HepG2 (cell line): ENCODE measurements around the gene GSC2. TPM values are rescaled to one million over a fixed set of nuclear protein-coding genes. Genes with fewer than 3 reads are reported as not detected.

Source experiments
- DMAP1 ChIP-seq: IDR thresholded peaks from 2 replicates; pipeline ENCODE4 v1.6.1; 2016
- E2F5 ChIP-seq: sonication (generic); formaldehyde crosslinking; conservative IDR thresholded peaks from 2 replicates; pipeline ENCODE4 v1.4.0; 2020; ENCODE audit warnings: missing genetic modification reagents
- EEA1 ChIP-seq: sonication (generic); formaldehyde crosslinking; IDR thresholded peaks from 2 replicates; pipeline ENCODE4 v1.5.1; 2020; ENCODE audit warnings: mild to moderate bottlenecking, missing genetic modification reagents, borderline replicate concordance
- FOXA3 ChIP-seq: IDR thresholded peaks from 2 replicates; pipeline ENCODE4 v1.6.1; 2016; ENCODE audit warnings: missing genetic modification reagents, missing compliant biosample characterization
- FOXK1 ChIP-seq: sonication (generic); formaldehyde crosslinking; IDR thresholded peaks from 2 replicates; pipeline ENCODE4 v1.4.0; 2020; ENCODE audit warnings: low read depth, missing genetic modification reagents, borderline replicate concordance
- FOXK2 ChIP-seq: fragments of 450-650 bp; IDR thresholded peaks from 2 replicates; pipeline ENCODE4 v1.6.1; 2016
- MAFG ChIP-seq: sonication (generic); formaldehyde crosslinking; IDR thresholded peaks from 2 replicates; pipeline ENCODE4 v1.5.1; 2020; ENCODE audit warnings: mild to moderate bottlenecking, missing genetic modification reagents
- MYPOP ChIP-seq: sonication (generic); formaldehyde crosslinking; IDR thresholded peaks from 2 replicates; pipeline ENCODE4 v1.8.1; 2023; ENCODE audit warnings: mild to moderate bottlenecking, moderate library complexity, missing genetic modification reagents
- NFYC ChIP-seq: IDR thresholded peaks from 2 replicates; pipeline ENCODE4 v1.6.1; 2016; ENCODE audit warnings: missing genetic modification reagents, missing compliant biosample characterization
- PAF1 ChIP-seq: IDR thresholded peaks from 2 replicates; pipeline ENCODE4 v1.6.1; 2016; ENCODE audit warnings: missing genetic modification reagents, missing compliant biosample characterization
- REXO4 ChIP-seq: sonication (generic); formaldehyde crosslinking; IDR thresholded peaks from 2 replicates; pipeline ENCODE4 v1.8.0; 2022; ENCODE audit warnings: missing genetic modification reagents, mild to moderate bottlenecking, borderline replicate concordance
- SCMH1 ChIP-seq: sonication (generic); formaldehyde crosslinking; IDR thresholded peaks from 2 replicates; pipeline ENCODE4 v1.9.0; 2021; ENCODE audit warnings: missing genetic modification reagents, mild to moderate bottlenecking, borderline replicate concordance
- SRSF1 ChIP-seq: fragments of 200-400 bp; formaldehyde crosslinking; optimal IDR thresholded peaks from 2 replicates; pipeline ENCODE3; 2017; ENCODE audit warnings: mild to moderate bottlenecking, low read depth, low read length, moderate library complexity
- ZBED4 ChIP-seq: sonication (generic); formaldehyde crosslinking; IDR thresholded peaks from 2 replicates; pipeline ENCODE4 v1.4.0; 2020; ENCODE audit warnings: missing genetic modification reagents, borderline replicate concordance
- ZFP1 ChIP-seq: IDR thresholded peaks from 2 replicates; pipeline ENCODE4 v1.6.1; 2016
- ZFP90 ChIP-seq: sonication (generic); formaldehyde crosslinking; IDR thresholded peaks from 2 replicates; pipeline ENCODE4 v1.8.0; 2022; ENCODE audit warnings: missing genetic modification reagents, mild to moderate bottlenecking, inconsistent platforms, borderline replicate concordance
- ZHX2 ChIP-seq, 2 experiments: sonication (generic) in 1 of 2; formaldehyde crosslinking in 1 of 2; IDR thresholded peaks; 2 replicates each; pipeline versions ENCODE4 v1.6.1 to v1.9.0; 2014 to 2022; ENCODE audit warnings: antibody characterized with exemption in 1 of 2, borderline replicate concordance in 1 of 2, inconsistent platforms in 1 of 2, low read depth in 1 of 2, missing genetic modification reagents in 1 of 2
- ZNF652 ChIP-seq: IDR thresholded peaks from 2 replicates; pipeline ENCODE4 v1.6.1; 2016; ENCODE audit warnings: low read depth, borderline replicate concordance
- ZNF773 ChIP-seq: sonication (generic); formaldehyde crosslinking; IDR thresholded peaks from 2 replicates; pipeline ENCODE4 v1.4.0; 2020; ENCODE audit warnings: missing genetic modification reagents, borderline replicate concordance
- polyA plus RNA-seq, 8 experiments: library from polyadenylated mRNA; depleted of rRNA in 3 of 8; stranded (reverse) in 7 of 8; unstranded in 1 of 8; fragments of >200 nt; fragmentation: Illumina TruSeq in 4 of 8; extraction: Trizol in 4 of 8; gene quantifications; 2 replicates each; pipeline versions ENCODE4 v1.2.1 to v1.2.3, GENCODE V29; 2011 to 2016; ENCODE audit warnings: low read depth in 4 of 8, missing spikeins in 1 of 8, mixed read lengths in 1 of 8; ENCODE audit not compliant: insufficient read depth in 1 of 8
- total RNA-seq, 5 experiments: library from RNA; depleted of rRNA; stranded (reverse); fragments of >200 nt; fragmentation: Illumina TruSeq; extraction: Trizol; gene quantifications; 2 replicates each; pipeline ENCODE4 v1.2.3, GENCODE V29; 2016; ENCODE audit warnings: low read depth in 1 of 5

GSC2 gene
- total and polyA plus RNA-seq, 2 of the 13 experiments (the other 11 are each of a cell fraction or from before 2014, with no cell fraction given), result not detected

GRCh38 chr22:19179497-19180048, 29.5 kb upstream of the GSC2 start (continued):
- TF ChIP-seq ZHX2 (IDR thresholded peaks at IDR 0.05; ENCODE audit: low read depth), result no peak
- no peak for TF ChIP-seq ZHX2 (CRISPR knock-in tag; IDR thresholded peaks at IDR 0.05; ENCODE audit: borderline replicate concordance)
- no peak for TF ChIP-seq ZNF773 (CRISPR knock-in tag)
- TF ChIP-seq NFYC (CRISPR knock-in tag), result 0 out of 2 replicates have a peak, but pooled peaks have one; percentile 18
- 0 out of 2 replicates have a peak, but pooled peaks have one; percentile 24 for TF ChIP-seq E2F5 (CRISPR knock-in tag)
- no peak for TF ChIP-seq ZFP1
- no peak for TF ChIP-seq MAFG (CRISPR knock-in tag)
- TF ChIP-seq SRSF1, result no peak
- no peak for TF ChIP-seq DMAP1 (CRISPR knock-in tag)
- no peak for TF ChIP-seq ZNF652 (CRISPR knock-in tag)
- no peak for TF ChIP-seq FOXK2
- no peak for TF ChIP-seq FOXA3 (CRISPR knock-in tag)
- peak; percentile 31; the same call in 1 of the 2 replicates for TF ChIP-seq FOXK1
- no peak for TF ChIP-seq EEA1 (CRISPR knock-in tag)
- no peak for TF ChIP-seq REXO4 (CRISPR knock-in tag)
- TF ChIP-seq ZFP90 (CRISPR knock-in tag), result no peak
- no peak for TF ChIP-seq ZBED4 (CRISPR knock-in tag)
- no peak for TF ChIP-seq MYPOP (CRISPR knock-in tag)
- no peak for TF ChIP-seq SCMH1
- TF ChIP-seq PAF1 (CRISPR knock-in tag), result no peak
